HL-60 (cell line): ENCODE measurements around the gene PKN2.

Experiments used
- DNase-seq, 2 experiments: peaks; one replicate each; pipeline ENCODE4 v3.0.0-alpha.2; 2010 to 2020; ENCODE audit warnings: low read depth in 1 of 2, low spot score in 1 of 2
- H3K27ac ChIP-seq: fragments of 250-450 bp; sonication (Bioruptor Pico); replicated peaks from 2 replicates; pipeline ENCODE4 v1.5.1; 2020; ENCODE audit warnings: mild to moderate bottlenecking, moderate library complexity
- H3K27me3 ChIP-seq: fragments of 250-450 bp; sonication (Bioruptor Pico); 2 replicates; pipeline ENCODE4 v1.5.1; 2021; ENCODE audit warnings: mild to moderate bottlenecking, moderate library complexity; ENCODE audit not compliant: insufficient read depth, poor library complexity, severe bottlenecking
- H3K4me3 ChIP-seq: replicated peaks from 2 replicates; pipeline ENCODE4 v1.5.1; 2011; ENCODE audit warnings: mild to moderate bottlenecking, control low read depth, low read length; ENCODE audit not compliant: insufficient read depth
- GABPA ChIP-seq: IDR thresholded peaks from 2 replicates; pipeline ENCODE4 v1.6.1; 2012; ENCODE audit warnings: low read depth
- POLR2AphosphoS5 ChIP-seq: IDR thresholded peaks from 2 replicates; pipeline ENCODE4 v1.6.1; 2012; ENCODE audit warnings: low read depth
- SPI1 ChIP-seq: IDR thresholded peaks from 2 replicates; pipeline ENCODE4 v1.6.1; 2012; ENCODE audit warnings: low read depth, mild to moderate bottlenecking, borderline replicate concordance
- TF ChIP-seq, protein P1 (sequence below): IDR thresholded peaks from 2 replicates; pipeline ENCODE4 v1.6.1; 2012; ENCODE audit warnings: low read depth; ENCODE audit not compliant: insufficient replicate concordance
- TF ChIP-seq, protein P2 (sequence below): IDR thresholded peaks from one replicate; pipeline ENCODE4 v1.5.1; 2011; ENCODE audit warnings: low read length, control low read depth, inconsistent platforms; ENCODE audit not compliant: insufficient read depth

PKN2 gene

GRCh38 chr1:88784551-88784950 lies 100.5 kb downstream of the PKN2 start:
- Histone ChIP-seq H3K4me3 (no peak overlapping the region), H3K27me3 (no peaks in the 10 kb centered on the region), H3K27ac (no peak overlapping the region)
- no peak for DNase-seq
- no peak for TF ChIP-seq POLR2AphosphoS5
- TF ChIP-seq, protein P1, sequence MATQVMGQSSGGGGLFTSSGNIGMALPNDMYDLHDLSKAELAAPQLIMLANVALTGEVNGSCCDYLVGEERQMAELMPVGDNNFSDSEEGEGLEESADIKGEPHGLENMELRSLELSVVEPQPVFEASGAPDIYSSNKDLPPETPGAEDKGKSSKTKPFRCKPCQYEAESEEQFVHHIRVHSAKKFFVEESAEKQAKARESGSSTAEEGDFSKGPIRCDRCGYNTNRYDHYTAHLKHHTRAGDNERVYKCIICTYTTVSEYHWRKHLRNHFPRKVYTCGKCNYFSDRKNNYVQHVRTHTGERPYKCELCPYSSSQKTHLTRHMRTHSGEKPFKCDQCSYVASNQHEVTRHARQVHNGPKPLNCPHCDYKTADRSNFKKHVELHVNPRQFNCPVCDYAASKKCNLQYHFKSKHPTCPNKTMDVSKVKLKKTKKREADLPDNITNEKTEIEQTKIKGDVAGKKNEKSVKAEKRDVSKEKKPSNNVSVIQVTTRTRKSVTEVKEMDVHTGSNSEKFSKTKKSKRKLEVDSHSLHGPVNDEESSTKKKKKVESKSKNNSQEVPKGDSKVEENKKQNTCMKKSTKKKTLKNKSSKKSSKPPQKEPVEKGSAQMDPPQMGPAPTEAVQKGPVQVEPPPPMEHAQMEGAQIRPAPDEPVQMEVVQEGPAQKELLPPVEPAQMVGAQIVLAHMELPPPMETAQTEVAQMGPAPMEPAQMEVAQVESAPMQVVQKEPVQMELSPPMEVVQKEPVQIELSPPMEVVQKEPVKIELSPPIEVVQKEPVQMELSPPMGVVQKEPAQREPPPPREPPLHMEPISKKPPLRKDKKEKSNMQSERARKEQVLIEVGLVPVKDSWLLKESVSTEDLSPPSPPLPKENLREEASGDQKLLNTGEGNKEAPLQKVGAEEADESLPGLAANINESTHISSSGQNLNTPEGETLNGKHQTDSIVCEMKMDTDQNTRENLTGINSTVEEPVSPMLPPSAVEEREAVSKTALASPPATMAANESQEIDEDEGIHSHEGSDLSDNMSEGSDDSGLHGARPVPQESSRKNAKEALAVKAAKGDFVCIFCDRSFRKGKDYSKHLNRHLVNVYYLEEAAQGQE, result no peak
- TF ChIP-seq SPI1, result no peak
- TF ChIP-seq, protein P2, sequence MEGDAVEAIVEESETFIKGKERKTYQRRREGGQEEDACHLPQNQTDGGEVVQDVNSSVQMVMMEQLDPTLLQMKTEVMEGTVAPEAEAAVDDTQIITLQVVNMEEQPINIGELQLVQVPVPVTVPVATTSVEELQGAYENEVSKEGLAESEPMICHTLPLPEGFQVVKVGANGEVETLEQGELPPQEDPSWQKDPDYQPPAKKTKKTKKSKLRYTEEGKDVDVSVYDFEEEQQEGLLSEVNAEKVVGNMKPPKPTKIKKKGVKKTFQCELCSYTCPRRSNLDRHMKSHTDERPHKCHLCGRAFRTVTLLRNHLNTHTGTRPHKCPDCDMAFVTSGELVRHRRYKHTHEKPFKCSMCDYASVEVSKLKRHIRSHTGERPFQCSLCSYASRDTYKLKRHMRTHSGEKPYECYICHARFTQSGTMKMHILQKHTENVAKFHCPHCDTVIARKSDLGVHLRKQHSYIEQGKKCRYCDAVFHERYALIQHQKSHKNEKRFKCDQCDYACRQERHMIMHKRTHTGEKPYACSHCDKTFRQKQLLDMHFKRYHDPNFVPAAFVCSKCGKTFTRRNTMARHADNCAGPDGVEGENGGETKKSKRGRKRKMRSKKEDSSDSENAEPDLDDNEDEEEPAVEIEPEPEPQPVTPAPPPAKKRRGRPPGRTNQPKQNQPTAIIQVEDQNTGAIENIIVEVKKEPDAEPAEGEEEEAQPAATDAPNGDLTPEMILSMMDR, result no peak
- TF ChIP-seq GABPA, result no peak

DNA sequence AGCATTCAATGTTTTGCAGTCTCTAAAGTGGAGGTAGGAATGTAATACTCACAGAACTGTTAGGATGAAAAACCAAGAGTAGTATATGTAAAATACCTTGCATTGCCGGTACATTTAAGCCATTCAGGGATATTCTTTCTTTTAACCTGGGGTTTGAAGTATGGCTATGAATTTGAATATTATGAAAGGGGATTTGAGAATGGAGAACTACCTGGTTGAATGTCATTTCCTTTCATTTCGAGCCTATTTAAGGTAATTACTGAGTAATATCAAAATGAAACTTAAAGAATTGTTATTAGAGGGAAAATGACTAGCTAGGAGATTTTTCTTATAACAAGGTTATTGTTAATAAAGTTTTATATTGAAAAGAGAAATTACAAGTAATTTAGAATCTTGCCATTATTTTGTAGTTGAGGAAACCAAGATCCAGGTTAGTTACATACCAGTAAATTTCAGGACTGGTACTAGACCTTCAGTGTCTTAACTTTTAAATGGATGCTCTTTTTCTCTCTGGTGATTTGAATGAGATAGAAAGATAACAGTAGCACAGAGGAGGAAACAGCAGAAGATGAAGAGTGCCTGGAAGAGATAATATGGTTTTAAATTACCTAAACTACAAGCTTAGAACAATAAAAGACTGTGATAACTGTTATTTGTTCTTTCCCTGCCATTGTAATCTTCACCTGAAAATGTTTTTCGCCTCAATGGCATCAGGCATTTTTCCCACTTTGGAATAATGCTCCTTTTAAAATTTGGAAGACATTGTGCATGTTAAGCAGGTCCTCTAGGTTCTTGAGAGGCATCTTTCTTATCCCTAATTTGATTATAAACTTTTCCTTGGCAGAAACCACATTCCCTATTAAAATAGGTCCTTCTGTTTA lies 103.2 kb downstream of the PKN2 start:
- no peak overlapping the region for H3K4me3 ChIP-seq
- no peak for DNase-seq
- H3K27ac ChIP-seq, result no peak overlapping the region
- H3K27me3 ChIP-seq, result no peaks in the 10 kb centered on the region
- no peak for TF ChIP-seq POLR2AphosphoS5
- TF ChIP-seq, protein P1, result no peak
- TF ChIP-seq, protein P2, result no peak
- no peak for TF ChIP-seq SPI1
- TF ChIP-seq GABPA, result no peak

DNA sequence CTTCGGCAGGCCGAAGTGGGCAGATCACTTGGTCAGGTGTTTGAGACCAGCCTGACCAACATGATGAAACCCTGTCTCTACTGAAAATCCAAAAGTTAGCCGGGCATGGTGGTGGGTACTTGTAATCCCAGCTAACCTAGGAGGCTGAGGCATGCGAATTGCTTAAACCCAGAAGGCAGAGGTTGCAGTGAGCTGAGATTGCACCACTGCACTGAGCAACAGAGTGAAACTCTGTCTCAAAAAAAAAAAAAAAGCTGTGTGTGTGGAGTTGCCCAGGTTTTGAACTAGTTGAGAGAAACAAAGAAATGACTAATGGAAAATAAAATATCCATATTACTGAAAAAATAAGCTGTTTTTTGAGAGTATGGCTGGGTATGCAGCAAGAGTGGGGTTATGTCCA lies 107.1 kb downstream of the PKN2 start:
- peak in 1 of 2 experiments; percentile 26 for DNase-seq

More for the DNA sequence above, 107.1 kb downstream of the PKN2 start:
- no peak overlapping the region for H3K4me3 ChIP-seq
- H3K27me3 ChIP-seq, result no peaks in the 10 kb centered on the region
- no peak for TF ChIP-seq SPI1
- TF ChIP-seq POLR2AphosphoS5, result no peak
- TF ChIP-seq, protein P2, result no peak
- TF ChIP-seq, protein P1, result no peak
- TF ChIP-seq GABPA, result no peak
- peak overlapping the region; percentile 38; the same call in 1 of the 2 replicates for H3K27ac ChIP-seq
